ENCODE results near the gene KHDRBS2.

- TF ChIP-seq CTCF (IDR thresholded peaks at IDR 0.05) = no peak
- no peak for TF ChIP-seq POLR2AphosphoS5 (IDR thresholded peaks at IDR 0.05)
- TF ChIP-seq POLR2A (IDR thresholded peaks at IDR 0.05) = no peak
Measured at GRCh38 chr6:61867635-61868034, 418.4 kb downstream of the KHDRBS2 start.

Data from breast epithelium (tissue), 3 donors.